ENCODE measurements around the gene PM20D2. TPM values are rescaled to one million over a fixed set of nuclear protein-coding genes. Genes with fewer than 3 reads are reported as not detected.

PM20D2 gene
- total and polyA plus RNA-seq, 2 of the 8 experiments (the other 6 are each of a cell fraction or from before 2014, with no cell fraction given), result 2.7 to 7.6 TPM

DNA sequence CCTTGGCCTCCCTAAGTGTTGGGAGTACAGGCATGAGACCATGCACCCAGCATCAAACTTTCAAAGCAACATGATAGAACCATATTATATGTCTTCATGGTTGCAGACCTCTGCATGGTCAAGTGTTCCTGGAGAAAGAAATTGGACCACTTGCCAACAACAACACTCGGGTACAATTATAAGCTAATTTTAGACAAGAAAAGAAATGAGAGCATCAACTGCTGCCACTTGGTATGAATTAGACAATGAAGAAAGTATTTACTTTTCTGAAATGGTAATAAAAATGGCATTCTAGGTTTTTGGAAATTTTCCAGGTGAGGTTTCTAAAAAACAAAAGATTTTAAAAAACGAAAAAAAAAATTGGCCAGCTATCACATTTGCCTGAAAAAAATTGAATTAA is 7.7 kb upstream of the PM20D2 start:
- H3K27ac ChIP-seq (ENCODE audit: low read depth, low read length), result no peak overlapping the region
- no peak overlapping the region for H2AK5ac ChIP-seq (ENCODE audit: low read depth, low read length)
- H3K4me1 ChIP-seq (replicated peaks in 1 of 4; ENCODE audit: control insufficient read depth in 3 of 4, insufficient read depth in 4 of 4, low read length in 3 of 4), result peaks cover 0 to 3% (median 0%) of the 10 kb centered on the region in 4 experiments; a peak in 1 of 7 replicates
- H3K18ac ChIP-seq (ENCODE audit: extremely low read depth, low read length), result no peak overlapping the region
- no peak overlapping the region for H3K56ac ChIP-seq (replicated peaks; ENCODE audit: insufficient read length, low read depth, low read length)
- FAIRE-seq (no peak), DNase-seq (ENCODE audit: low read depth in 1 of 2, low spot score in 2 of 2) (no peak)
- H3K79me2 ChIP-seq (ENCODE audit: control insufficient read depth in 1 of 2, insufficient read depth in 2 of 2, low read length in 2 of 2), result no peaks in the 10 kb centered on the region
- peaks cover 3 to 19% (median 12%) of the 10 kb centered on the region in 4 experiments for H3K27me3 ChIP-seq (replicated peaks in 1 of 4; ENCODE audit: control insufficient read depth in 3 of 4, extremely low read depth in 1 of 4, insufficient read depth in 3 of 4, low read length in 3 of 4)
- H3K23ac ChIP-seq (ENCODE audit: insufficient read length), result no peak overlapping the region
- no peaks in the 10 kb centered on the region for H3K9me3 ChIP-seq (ENCODE audit: insufficient read depth in 2 of 2, low read depth in 1 of 2, low read length in 1 of 2)
- H4K20me1 ChIP-seq (replicated peaks in 1 of 2; ENCODE audit: control insufficient read depth in 1 of 2, insufficient read depth in 2 of 2, low read length in 2 of 2), result no peaks in the 10 kb centered on the region
- H2BK12ac ChIP-seq (ENCODE audit: low read depth, low read length), result no peak overlapping the region
- no peak overlapping the region for H2BK15ac ChIP-seq (ENCODE audit: low read length)
- no peak overlapping the region for H2BK120ac ChIP-seq (replicated peaks; ENCODE audit: low read depth, low read length)
- H3K14ac ChIP-seq (ENCODE audit: insufficient read length), result no peak overlapping the region
- H4K8ac ChIP-seq (ENCODE audit: extremely low read depth, insufficient read depth, low read length), result no peak overlapping the region
- no peak overlapping the region for H4K91ac ChIP-seq (replicated peaks; ENCODE audit: insufficient read length, low read length)
- no peaks in the 10 kb centered on the region for H3K79me1 ChIP-seq (ENCODE audit: low read depth, low read length)
- H3K23me2 ChIP-seq (ENCODE audit: low read depth, low read length), result no peaks in the 10 kb centered on the region
- 76% methylated on average over 2 of the region's 2 CpGs; no CpG with 5 or more reads in 1 of the 2 experiments for WGBS, 2 experiments (ENCODE audit: extremely low coverage in 1 of 2, insufficient coverage in 1 of 2, insufficient read length in 1 of 2, insufficient replicate concordance in 2 of 2, low coverage in 1 of 2, low lambda C conversion rate in 2 of 2, missing lambda C conversion rate in 1 of 2)
- no peak overlapping the region for H3K9ac ChIP-seq (replicated peaks in 1 of 4; ENCODE audit: extremely low read depth in 1 of 4, low read depth in 3 of 4, low read length in 3 of 4)
- H3K4me2 ChIP-seq (ENCODE audit: insufficient read depth in 1 of 2, low read depth in 2 of 2, low read length in 2 of 2), result no peak overlapping the region
- H4K5ac ChIP-seq (ENCODE audit: insufficient read length, low read depth, low read length), result no peak overlapping the region
- no peak overlapping the region for H2AFZ ChIP-seq (ENCODE audit: low read length)
- H3K36me3 ChIP-seq (ENCODE audit: control insufficient read depth in 2 of 4, insufficient read depth in 4 of 4, low read length in 3 of 4), result no peaks in the 10 kb centered on the region
- no peak overlapping the region for H3K4ac ChIP-seq (replicated peaks; ENCODE audit: insufficient read length, low read depth, low read length)
- CTCF ChIA-PET (ENCODE audit: partially characterized antibody), result interaction anchor here (0.6 to 5.9 kb wide), 8 partner anchors 10 to 223 kb away, joined by 3 to 36 read pairs (median 3); no protein-coding TSS in a partner anchor
- no peak overlapping the region for H3K4me3 ChIP-seq (ENCODE audit: extremely low read depth in 1 of 4, insufficient read depth in 2 of 4, low read depth in 3 of 4, low read length in 4 of 4)
- no peak overlapping the region for H2BK5ac ChIP-seq (ENCODE audit: low read depth, low read length)
- POLR2A ChIA-PET (ENCODE audit: partially characterized antibody), result no interaction called here
- H2BK20ac ChIP-seq (ENCODE audit: low read length), result no peak overlapping the region
- TF ChIP-seq POU5F1 (IDR thresholded peaks at IDR 0.05; ENCODE audit: low read depth, low read length) (no peak), HDAC2 (IDR thresholded peaks at IDR 0.05; ENCODE audit: borderline replicate concordance in 1 of 2, low read depth in 2 of 2, low read length in 2 of 2) (no peak), CHD2 (IDR thresholded peaks at IDR 0.05; ENCODE audit: low read length) (no peak), EZH2 (IDR thresholded peaks at IDR 0.05; ENCODE audit: low read depth, low read length, severe bottlenecking) (no peak), ZNF274 (IDR thresholded peaks at IDR 0.05; ENCODE audit: borderline replicate concordance, extremely low read depth, low read length) (no peak), SUZ12 (IDR thresholded peaks at IDR 0.05; ENCODE audit: low read length) (no peak), SP4 (IDR thresholded peaks at IDR 0.05; ENCODE audit: low read length) (no peak), RFX5 (IDR thresholded peaks at IDR 0.05; ENCODE audit: borderline replicate concordance, low read depth, low read length) (no peak), SIRT6 (IDR thresholded peaks at IDR 0.05; ENCODE audit: low read length) (no peak), NRF1 (IDR thresholded peaks at IDR 0.05; ENCODE audit: low read depth, low read length) (no peak), BCL11A (IDR thresholded peaks at IDR 0.05; ENCODE audit: low read depth in 2 of 2, low read length in 2 of 2) (no peak), TBP (IDR thresholded peaks at IDR 0.05; ENCODE audit: low read depth, low read length) (no peak), JUND (IDR thresholded peaks at IDR 0.05; ENCODE audit: low read length) (no peak)
- TF ChIP-seq, protein P1, sequence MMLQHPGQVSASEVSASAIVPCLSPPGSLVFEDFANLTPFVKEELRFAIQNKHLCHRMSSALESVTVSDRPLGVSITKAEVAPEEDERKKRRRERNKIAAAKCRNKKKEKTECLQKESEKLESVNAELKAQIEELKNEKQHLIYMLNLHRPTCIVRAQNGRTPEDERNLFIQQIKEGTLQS (IDR thresholded peaks at IDR 0.05; ENCODE audit: insufficient read depth, low read depth, low read length), result no peak

All from H1 (cell line).